CD4-positive, alpha-beta T cell treated with Interleukin-2 at 100 ng/mL for 4 hours (primary cell): ENCODE measurements around the gene ATRIP.

Experiments
- DNase-seq: peaks from one replicate; pipeline ENCODE4 v3.0.0-alpha.2; 2020; ENCODE audit warnings: low spot score

ATRIP gene

DNA sequence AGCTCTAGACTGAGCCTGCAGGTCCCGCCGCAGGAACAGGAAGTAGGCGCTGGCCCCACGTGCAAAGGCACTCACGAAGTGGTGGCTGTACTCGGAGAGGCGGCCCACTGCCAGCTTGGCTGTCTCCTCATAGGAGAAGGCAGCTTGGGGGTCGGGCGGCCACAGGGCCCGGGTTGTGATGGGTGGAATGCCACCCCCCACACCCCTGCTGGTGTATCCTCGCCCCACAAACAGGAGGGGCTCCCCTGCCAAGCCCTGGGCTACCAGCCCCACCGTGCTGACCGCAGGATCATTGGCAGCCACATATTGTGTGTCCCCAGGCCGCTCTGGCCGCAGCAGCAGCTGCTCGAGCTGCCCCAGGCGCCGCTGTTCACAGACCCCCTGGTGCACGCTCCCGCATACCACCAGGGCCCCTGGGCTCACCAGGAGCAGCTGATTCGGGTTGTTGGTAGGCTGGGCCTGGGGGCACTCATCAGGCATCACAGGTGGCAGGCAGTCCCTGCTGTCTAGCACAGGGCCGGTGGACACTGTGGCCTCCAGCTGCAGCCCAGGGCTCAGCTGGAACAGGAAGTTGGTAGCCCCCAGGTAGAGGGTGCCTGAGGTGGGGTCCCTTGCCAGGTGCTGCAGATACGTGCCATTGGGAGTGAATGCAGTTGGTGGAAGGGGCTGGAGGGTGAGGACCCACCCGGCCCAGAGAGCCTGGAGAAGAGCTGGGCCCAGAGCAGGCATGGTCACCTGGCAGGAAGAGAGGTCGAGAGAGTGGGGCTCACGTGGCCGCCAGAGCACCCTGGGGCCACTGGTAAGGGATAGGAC, 22.4 kb upstream of the ATRIP start:
- no peak for DNase-seq

DNA sequence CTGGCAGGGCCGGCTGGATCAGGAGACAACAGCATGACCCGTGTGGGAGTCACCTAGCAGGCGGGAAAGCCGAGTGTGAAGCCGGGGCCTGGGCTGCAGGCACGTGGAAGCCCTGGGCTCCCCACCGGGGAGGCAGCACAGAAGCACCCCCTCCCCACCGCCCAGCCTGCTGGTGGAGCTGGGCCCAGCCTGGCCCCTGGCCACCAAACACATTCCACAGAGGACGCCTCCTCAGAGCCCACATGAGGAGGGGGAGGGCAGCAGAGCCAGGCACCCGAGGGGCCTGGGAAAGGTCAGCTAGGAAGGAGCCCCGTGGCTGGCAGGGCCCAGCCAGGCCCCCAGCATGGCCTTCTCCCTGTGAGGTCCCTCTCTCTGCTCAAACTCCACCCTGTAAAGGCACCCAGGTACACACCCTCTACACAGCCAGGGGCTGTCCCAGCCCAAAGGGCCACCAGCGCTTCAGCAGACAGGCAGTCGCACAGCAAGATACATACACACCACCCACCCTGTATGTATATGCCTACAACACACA, 21.2 kb upstream of the ATRIP start:
- no peak for DNase-seq

DNA sequence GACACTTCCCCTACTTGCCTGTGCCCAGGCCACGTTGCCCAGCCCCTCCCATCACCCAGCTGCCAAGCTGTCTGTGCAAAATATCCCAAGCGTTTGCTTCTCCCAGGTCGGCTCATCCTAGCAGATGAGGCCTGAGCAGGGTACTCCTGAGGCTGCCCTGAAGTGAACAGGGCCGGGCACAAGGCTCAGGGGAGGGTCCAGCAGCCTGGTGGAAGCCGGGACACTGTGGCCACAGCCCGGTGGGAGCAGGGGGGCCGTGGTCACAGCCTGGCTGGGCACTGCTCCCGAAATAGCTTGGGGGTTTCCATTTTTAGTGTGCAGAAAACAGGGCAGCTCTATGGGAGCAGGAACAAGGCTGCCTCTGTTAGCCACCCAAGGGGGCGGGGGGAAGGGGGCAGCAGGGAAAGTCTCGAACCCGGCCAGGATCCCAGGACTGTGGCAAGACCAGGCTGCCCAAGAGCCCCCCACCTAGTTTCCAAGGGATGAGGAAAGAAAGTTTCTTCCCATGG, 20.1 kb upstream of the ATRIP start:
- DNase-seq = no peak

DNA sequence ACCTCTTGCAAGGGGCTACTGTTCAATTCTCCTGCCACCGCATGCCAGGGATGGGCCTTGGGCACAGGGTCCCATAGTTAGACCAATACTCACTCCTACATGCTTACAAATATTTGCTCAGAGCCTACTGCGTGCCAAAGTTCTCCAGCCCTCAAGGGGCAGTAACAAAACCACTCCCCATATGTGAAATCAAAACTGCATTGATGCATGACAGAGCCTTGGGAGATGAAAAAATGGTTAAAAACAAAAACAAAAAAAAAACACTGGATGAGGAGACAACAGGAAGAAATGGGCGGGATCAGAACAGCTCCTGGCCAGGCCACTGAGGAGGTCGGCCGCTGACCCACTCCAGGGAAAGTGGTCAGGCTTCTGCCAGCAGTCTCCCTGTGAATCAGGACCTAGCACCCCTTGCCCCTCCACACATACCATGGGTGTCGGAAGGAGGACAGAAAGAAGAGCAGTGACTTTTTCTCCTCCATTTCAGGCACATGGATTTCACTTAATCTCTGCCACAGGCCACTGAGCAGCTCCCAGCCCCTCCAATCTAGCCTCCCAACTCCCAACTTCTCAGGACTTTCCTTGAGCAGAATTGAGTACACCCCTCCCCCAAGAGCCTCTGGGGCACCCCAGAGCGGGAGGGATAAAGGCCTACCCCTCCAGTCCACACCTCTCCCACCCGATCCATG, 19.4 kb upstream of the ATRIP start:
- no peak for DNase-seq

DNA sequence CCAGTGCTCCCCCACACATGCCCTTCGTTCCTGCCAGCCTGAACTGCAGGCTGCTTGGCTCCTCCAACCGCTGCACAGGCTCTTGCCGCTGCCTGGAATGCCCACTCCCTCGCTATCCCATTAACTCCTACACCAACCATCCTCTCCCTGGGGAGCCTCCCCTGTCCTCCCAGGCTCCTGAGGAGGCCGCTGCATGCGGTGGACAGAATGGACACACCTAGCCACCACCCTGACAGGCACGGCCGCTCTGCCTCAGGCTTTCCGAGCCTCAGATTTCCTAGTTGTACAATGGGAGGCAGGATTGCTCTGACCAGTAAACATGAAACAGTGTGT, 18.9 kb upstream of the ATRIP start:
- no peak for DNase-seq

DNA sequence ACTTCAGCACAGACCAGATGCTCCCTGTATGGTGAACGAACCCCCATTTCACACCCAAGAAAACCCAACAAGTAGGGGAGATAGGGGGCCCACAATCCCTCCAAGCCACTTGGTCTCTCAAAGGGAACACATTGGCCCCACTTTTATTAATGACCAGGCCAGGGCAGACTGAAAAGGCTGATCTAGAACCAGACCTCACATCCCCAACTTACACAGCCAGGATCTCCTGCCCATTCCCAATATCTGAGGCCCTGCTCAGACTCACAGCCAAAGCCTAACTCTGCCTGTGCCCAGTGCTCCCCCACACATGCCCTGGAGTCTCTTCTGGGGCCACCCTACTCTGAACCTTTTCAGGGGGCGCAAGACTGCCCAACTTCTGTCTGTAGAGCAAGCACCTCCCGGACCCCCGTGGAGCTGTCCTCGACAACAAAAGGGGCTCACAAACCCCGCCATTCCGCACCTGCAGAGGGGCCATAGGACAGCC, 18.4 kb upstream of the ATRIP start:
- no peak for DNase-seq

DNA sequence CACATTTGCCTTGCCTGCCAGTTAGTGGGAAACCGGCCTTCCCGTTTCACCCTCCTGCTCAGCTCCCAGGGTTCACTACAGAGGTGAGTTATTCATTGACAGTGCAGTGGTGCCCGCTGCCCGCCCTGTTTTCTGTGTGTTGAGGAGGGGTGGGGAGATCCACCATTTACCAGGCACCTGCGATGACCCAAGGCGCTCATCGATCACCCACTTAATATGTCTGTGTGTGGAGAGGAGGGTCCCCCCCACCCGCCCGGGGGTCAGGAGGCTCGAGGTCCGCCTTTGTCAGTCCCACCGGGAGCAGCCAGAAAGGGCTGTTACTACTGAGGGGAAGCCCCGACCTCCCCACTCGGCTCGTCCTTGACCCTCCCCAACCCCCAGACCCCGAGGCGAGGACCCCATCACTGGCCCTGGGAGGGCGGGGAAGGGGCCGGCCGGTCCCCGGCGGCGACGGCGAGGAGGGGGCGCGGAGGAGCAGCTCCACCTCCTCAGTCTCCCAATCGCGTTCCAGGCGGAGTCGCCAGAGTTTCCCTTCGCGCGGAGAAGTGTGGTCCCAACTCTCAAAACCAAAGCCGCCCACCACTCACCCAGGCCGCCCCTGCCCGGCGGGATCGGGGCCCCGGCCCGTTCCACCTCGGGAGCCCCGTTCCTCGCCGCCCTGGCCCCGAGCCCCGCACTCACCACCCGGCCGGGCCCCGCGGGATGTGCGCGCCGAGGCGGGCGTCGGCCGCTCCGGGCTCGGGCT, 17.8 kb upstream of the ATRIP start:
- no peak for DNase-seq

DNA sequence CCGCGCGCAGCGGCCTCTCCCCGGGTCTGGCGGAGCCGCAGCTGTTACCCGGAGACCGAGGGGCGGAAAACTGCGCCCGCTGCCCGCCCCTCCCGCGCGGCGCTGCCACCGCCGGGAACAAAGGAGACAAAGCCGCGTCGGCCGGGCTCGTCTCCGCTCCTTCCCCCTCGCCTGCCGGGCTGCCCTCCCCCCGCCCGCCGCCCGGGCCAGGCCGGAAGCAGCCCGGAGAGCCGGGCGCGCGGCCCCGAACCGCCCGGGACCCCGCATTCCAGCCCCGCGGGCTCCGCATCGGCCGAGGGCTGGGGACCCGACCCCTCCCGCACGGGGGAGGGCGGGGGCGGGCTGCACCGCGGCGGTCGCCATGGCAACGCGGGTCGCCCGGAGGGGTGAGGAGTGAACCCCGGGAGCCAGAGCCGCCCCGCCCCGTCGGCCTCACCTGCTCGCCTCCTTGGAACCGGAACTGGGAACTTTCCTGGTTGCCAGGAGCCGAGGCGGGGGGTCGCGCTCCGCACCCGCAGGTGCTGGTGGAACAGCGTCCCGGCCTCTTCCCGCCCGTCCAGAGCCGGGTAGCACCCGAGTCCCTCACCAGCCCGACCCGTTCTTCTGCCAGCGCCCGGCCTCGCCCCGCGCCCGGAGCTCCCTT, 17.1 kb upstream of the ATRIP start:
- DNase-seq = peak; percentile 61

DNA sequence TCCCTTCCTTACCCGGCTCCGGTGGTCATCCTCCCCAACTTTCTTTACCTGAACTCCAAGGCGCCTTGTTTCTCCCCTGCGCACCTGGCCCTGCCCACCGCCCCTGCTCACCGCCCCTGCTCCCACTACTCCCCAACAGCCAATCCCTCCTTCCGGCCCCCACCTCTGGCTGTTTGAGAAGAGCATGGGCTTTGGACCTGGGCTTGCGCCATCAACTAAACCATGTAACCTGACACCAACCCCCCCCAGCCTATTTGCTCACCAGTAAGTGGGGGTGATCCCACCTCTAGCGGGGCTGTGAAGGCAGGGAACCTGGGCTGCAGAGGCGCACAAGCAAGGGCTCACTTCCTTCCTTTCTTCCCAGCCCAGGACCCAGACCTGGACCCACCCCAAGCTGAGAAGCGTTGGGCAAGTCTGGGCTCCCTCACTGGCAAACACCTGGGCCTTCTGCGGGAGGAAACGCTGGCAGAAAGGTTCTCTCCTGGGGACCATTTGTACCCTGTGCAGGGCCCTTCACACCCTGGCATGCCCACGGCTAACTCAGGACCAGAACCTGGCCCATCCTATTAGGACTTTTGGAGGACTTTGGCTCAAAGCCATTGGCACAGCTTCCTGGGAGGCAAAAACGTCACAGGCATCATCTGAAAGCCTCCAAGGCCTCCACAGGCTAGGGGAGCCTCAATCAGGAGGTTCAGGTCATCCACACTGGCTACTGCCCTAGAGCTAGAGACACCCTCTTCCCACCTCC, 16.4 kb upstream of the ATRIP start, which contains the start of gene PLXNB1:
PLXNB1 (minus strand) TSS at position 127 of the 748 bp plus-strand sequence. CDS start 5,475 bp downstream, outside the sequence.
- DNase-seq = no peak

DNA sequence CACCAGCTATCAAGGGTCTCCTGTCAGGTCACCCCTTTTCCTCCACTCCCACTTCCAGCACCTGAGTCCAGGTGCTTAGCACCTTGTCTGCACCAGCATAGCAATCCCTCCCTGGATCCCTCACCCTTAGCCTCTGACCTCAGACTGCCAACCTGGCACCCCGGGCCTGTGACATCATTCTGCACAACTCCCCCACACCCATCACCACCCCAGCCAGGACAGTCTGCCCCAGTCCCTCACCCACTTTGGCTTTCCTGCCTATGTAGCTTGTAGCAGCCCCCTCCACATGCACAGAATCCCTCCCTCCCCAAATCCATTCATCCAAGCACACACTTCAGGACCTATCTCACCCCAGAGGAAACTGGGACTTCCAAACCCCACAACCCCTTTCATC, 15.8 kb upstream of the ATRIP start:
- DNase-seq = no peak

DNA sequence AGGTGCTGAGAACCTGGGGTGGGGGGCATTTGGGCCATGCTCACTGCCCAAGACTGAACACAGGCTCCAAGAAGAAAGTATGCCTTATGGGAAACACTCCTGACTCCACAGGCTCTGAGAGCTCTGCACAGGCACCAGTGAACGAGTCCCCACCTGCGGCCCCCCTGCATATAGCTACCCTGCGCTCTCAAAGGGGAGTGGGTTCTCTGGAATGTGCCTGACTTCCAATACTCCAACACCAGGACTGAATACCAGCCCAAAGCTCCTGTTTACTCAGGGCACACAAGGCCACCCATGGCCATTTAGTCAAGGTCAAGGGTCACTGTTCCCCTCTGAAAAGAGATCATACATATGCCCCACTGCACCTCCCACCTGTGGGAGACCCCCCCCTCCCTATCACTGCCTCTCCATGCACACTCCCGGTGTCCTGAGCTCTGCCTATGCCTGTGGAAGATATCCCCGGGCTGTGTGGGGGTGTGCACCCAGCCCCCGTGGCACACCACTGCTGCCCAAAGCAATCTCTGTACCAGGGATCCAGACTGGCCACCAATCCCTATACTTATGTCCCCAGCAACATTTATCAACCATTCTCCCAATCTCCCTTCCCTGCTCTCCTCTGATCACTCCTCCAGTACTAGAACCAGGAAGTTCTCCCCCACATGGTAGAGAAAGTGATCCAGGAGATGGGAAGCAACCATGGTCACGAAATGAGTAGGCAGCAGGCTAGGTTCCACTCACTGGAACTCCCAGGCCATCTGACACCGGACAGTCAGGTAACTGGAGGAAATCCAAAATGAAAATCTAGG, 15.1 kb upstream of the ATRIP start:
- no peak for DNase-seq

DNA sequence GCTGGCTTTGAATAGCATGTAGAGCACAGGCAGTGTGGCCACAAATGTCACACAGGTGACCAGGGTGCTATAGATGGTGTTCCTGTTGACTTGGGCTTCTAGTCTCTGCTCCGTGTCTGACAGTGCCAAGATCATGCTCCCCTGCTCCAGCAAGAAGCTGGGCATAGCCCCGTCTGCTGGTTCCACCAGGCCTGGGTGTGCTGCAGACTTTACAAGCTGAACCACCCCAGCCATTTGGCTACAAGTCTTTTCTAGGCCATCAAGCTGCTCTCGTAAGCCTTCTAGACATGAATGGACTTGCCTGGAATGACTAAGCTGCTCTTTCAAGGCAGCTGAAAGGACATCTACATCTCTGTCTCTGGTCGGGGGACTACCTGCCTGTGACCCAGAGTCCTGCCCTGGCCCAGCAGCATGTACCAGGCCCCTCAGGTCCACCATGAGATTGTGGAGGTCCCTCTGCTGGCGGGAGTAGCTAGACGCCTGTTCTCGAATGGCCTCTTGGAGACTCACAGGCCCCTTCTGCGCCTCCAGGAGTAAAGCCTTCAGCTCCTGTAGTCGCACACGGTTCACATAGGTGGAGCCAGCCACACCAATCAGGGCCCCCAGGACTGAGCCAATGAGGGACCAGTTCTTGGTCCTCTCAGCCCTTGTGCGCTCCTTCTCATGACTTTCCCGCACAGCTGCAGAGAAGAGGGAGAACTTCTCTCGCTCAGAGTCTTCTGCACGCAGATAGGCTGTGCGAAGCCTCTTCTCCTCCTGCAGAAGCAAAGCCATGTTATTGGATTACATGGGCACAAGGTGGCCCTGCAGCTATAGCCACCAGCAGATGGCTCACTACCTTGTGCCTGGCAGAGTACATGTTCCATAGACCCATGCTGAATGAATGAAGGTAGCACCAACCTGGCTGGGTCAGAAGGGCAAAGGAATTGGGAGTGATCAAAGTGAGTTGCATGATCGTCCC, 13.8 kb upstream of the ATRIP start:
- DNase-seq = no peak

DNA sequence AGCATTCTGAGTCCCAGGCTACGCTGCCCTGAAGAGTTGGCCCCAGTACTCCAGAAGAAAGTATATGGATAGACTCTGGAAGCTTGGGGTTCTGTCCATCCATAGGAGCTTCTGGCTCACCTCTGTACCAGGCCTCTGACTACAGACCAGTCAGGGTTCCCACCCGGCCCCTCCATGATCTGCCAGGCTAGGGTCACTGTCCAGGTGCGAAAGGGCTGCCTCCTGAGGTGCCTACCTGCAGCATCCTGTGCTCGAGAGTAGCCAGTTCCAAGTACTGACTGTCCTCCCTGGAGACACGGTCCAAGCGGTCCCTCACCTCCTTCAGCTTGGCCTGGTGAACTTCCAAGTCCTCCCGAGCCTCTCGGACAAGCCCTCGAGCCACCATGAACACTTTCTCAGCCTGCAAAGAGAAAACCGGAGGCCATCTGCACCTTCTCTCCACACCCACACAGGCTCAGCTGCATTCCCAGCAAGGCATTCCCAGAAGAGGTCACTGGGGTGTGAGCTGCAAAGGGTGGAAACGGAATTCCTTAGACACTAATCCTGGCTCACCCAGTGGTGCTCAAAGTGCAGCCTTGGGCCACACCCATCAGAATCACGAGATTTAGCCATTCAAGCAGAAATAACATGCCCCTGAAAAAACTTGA, 12.9 kb upstream of the ATRIP start:
- no peak for DNase-seq

DNA sequence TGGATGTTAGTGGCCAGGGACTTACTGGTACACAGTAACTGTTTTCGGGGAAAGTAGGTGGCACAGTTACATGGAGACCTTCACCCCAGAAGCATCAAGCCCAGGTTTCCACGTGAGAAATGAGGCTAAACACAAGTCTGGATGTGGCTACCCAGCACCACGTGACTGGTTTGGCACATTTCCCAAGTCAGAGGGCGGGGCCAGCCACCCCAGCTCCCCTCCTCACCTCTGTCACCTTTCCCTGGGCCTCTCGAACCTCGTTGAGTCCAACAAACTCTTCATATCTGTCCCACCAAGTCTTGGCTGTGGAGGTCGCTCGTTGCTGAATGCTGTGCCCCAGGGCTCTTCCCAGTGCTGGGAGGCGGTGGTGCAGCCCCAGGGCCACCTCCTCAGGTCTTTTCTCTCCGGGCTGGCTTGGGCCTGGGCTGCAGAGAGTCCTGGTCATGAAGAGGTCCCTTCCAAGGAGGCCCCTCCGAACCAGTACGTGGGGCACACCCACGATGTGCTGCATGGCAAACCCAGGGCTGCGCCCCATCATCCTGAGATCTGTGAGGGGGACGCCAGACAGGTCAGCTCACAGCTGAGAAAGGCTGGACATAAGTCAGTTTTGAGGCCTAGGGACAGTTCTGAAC, 11.8 kb upstream of the ATRIP start:
- no peak for DNase-seq

DNA sequence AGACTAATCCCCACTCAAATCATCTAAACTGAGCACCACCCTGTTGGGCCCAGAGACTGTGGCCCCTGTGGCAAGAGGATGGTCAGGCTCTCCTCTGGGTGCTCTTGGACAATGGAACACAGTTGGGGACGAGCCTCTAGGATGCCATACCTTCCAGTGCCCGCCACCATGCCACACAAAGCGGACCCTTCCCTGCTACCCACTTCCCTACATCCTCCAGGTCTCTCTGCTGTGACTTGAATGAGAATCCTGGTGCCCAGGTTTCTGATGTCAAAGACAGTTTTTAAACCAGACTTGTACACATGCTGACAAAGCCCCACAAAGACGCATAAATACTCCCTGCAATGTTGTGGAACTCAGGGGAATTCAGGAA, 11.3 kb upstream of the ATRIP start:
- DNase-seq = no peak

DNA sequence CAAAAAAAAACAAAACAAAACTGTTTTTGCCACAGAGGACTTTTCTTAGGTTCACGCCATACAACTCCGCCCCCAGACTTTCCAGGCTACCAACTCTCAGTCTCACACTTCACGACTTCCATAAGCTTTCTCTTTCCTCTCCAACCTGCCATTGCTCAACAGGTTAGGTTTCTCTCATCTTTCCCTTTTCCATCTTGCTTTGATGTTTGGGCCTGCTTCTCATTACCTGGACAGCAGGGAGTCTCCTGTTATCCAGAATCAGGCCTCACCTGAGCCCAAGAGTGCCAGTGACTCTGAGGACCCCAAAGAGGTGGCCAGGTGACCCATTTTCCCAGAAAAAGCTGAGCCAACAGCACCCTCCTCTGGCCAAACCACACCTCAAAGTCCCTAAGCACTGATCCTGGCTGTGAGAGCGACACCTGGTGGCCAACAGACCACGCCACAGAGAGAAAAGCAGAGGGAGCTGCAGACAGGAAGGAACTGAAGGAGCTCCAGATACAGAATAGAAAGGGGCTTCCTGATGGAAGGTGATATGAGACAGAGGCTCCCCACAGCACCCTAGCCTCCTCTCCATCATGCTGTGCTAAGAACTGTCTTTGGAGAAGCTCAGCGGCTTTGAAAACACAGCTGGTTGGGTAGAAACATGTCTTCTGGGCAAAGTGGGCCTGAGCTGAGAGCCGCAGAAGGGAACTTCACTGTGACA, 10.6 kb upstream of the ATRIP start:
- DNase-seq = peak; percentile 91

DNA sequence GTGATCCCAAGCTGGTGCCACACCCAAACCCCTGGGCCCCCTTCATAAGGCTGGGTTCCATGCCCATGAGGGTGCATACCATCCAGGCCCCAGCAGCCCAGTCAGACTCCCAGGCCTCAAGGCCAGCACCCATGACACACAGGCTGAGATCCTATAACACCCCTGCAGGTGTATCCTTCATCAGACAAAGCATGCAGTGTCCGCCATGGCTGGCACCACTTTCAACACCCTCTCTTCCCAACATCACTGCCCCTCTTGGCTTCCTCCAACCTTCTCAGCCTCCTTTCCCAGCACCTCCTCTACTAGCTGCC, 10.1 kb upstream of the ATRIP start:
- no peak for DNase-seq

DNA sequence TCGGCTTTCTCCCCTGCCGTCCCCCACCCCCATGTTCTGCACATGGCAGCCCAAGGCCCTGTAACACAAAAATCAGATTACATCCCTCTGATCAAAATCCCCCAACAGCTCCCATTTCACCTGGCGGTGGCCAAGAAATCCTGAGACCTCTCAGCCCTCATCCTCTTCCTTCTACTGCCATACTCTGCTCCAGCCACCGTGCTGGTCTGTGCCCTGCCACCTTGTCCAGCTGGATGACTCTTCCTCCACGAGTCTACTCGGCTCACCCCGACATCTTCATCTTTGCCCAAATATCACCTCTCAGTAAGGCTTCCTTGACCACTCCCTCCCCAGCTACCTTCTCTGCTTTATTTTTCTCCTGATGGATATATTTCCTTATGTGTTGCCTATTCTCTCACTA, 9.7 kb upstream of the ATRIP start:
- DNase-seq = no peak
